Measurements from ENCODE around the gene PJVK. TPM values are rescaled to one million over a fixed set of nuclear protein-coding genes. Genes with fewer than 3 reads are reported as not detected.

The PJVK gene
- total RNA-seq, 6 experiments from 2014 or later, result 0.43 to 1.0 (median 0.69) TPM

DNA sequence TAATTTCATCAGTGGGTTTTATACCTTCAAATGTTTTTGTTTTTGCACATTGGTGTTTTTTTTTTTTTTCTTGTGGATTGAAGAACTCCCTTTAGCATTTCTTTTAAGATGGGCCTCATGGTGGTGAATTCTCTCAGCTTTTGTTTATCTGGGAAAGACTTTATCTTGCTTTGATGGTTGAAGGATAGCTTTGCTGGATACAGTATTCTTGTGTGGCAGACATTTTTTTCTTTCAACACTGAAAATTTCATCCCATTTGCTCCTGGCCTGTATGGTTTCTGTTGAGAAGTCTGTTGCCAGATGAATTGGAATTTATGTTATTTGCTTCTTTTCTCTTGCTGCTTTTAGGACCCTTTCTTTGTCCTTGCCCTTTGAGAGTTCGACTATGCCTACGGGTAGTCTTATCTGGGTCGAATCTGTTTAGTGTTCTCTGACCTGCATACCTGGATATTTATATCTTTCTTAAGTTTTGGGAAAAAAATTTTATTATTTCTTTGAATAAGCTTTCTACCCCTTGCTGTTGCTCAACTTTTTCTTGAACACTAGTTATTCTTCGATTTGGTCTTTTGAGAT is 25.8 kb upstream of the PJVK start:
- H3K36me3 Mint-ChIP-seq (ENCODE audit: low read depth), result peaks cover 18% of the 10 kb centered on the region

DNA sequence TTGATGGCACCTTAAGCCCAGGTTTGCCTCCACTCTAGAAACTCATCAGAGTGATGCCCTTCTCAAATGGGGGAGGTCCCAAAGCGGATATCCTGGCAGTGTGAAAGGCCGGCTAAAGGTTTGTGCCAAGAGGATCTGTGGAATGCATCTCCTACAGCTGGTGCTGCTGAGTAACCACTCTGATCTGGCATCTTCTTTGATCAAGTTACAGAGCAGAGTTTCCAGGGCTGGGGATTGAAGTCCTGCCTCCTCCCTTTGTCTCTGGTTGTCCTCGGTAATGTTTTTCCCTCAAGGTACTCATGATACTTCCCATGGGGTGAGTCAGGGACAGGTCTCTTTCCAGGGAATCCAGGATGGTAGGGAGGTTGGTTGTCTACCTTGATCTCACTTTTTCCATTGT is 24.8 kb upstream of the PJVK start:
- Mint-ChIP-seq H3K27me3 (ENCODE audit: insufficient read depth) (no peaks in the 10 kb centered on the region), H3K4me3 (no peak overlapping the region), H3K9me3 (no peaks in the 10 kb centered on the region; the same call in 1 of the 2 replicates), H3K27ac (peak overlapping the region; percentile 17; the same call in 1 of the 2 replicates), H3K4me1 (ENCODE audit: low read depth) (peaks cover 14% of the 10 kb centered on the region), H3K36me3 (ENCODE audit: low read depth) (peaks cover 23% of the 10 kb centered on the region)
- peak; percentile 13 for DNase-seq
- TF ChIP-seq, protein P1, sequence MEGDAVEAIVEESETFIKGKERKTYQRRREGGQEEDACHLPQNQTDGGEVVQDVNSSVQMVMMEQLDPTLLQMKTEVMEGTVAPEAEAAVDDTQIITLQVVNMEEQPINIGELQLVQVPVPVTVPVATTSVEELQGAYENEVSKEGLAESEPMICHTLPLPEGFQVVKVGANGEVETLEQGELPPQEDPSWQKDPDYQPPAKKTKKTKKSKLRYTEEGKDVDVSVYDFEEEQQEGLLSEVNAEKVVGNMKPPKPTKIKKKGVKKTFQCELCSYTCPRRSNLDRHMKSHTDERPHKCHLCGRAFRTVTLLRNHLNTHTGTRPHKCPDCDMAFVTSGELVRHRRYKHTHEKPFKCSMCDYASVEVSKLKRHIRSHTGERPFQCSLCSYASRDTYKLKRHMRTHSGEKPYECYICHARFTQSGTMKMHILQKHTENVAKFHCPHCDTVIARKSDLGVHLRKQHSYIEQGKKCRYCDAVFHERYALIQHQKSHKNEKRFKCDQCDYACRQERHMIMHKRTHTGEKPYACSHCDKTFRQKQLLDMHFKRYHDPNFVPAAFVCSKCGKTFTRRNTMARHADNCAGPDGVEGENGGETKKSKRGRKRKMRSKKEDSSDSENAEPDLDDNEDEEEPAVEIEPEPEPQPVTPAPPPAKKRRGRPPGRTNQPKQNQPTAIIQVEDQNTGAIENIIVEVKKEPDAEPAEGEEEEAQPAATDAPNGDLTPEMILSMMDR (IDR thresholded peaks at IDR 0.05), result no peak

More for the DNA sequence above, 25.8 kb upstream of the PJVK start:
- peaks cover 14% of the 10 kb centered on the region for H3K4me1 Mint-ChIP-seq (ENCODE audit: low read depth)
- no peaks in the 10 kb centered on the region; the same call in 1 of the 2 replicates for H3K9me3 Mint-ChIP-seq
- H3K27me3 Mint-ChIP-seq (ENCODE audit: insufficient read depth), result no peaks in the 10 kb centered on the region
- no peak overlapping the region for H3K27ac Mint-ChIP-seq
- TF ChIP-seq, protein P1 (IDR thresholded peaks at IDR 0.05), result no peak
- no peak overlapping the region for H3K4me3 Mint-ChIP-seq
- DNase-seq, result no peak

DNA sequence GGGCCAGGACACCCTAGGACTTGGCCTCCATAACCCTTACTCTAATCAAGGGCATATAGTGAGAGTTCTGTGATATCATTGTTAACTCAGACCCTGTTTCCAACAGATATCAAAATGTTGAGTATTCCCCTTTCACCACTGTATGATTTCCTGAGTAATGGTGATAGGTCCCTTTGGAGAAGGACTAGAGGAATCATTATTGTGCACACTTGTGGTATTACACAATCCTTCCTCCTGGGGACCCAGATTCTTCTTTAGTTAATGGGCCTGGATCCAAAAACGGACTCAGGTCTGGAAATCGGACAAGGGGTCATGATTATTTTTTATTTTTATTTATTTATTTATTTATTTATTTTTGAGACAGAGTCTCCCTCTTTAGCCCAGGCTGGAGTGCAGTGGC is 23.7 kb upstream of the PJVK start:
- H3K27me3 Mint-ChIP-seq (ENCODE audit: insufficient read depth), result no peaks in the 10 kb centered on the region
- H3K36me3 Mint-ChIP-seq (ENCODE audit: low read depth), result peaks cover 30% of the 10 kb centered on the region
- no peaks in the 10 kb centered on the region; the same call in 1 of the 2 replicates for H3K9me3 Mint-ChIP-seq
- peaks cover 14% of the 10 kb centered on the region for H3K4me1 Mint-ChIP-seq (ENCODE audit: low read depth)
- DNase-seq, result no peak
- H3K27ac Mint-ChIP-seq, result no peak overlapping the region
- H3K4me3 Mint-ChIP-seq, result no peak overlapping the region
- TF ChIP-seq, protein P1 (IDR thresholded peaks at IDR 0.05), result no peak

DNA sequence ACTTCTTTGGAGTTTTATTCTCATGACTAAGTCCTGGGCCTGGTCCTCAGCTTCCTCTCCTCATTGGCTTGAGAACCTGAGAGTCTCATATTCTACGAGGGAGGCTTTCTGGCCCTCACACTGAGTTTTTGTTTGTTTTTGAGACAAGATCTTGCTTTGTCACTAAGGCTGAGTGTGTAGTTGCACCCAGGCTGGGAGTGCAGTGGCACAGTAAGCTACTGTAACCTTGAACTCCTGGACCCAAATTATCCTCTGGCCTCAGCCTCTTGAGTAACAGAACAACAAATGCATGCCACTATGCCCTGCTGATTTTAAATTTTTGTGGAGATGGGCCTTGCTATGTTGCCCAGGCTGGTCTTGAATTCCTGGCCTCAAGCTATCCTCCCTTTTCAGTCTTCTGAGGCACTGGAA is 22.8 kb upstream of the PJVK start:
- no peak overlapping the region for H3K27ac Mint-ChIP-seq
- no peak for DNase-seq
- TF ChIP-seq, protein P1 (IDR thresholded peaks at IDR 0.05), result no peak
- H3K4me1 Mint-ChIP-seq (ENCODE audit: low read depth), result peaks cover 14% of the 10 kb centered on the region
- H3K27me3 Mint-ChIP-seq (ENCODE audit: insufficient read depth), result no peaks in the 10 kb centered on the region
- H3K9me3 Mint-ChIP-seq, result no peaks in the 10 kb centered on the region; the same call in 1 of the 2 replicates
- H3K36me3 Mint-ChIP-seq (ENCODE audit: low read depth), result peaks cover 34% of the 10 kb centered on the region
- H3K4me3 Mint-ChIP-seq, result no peak overlapping the region

DNA sequence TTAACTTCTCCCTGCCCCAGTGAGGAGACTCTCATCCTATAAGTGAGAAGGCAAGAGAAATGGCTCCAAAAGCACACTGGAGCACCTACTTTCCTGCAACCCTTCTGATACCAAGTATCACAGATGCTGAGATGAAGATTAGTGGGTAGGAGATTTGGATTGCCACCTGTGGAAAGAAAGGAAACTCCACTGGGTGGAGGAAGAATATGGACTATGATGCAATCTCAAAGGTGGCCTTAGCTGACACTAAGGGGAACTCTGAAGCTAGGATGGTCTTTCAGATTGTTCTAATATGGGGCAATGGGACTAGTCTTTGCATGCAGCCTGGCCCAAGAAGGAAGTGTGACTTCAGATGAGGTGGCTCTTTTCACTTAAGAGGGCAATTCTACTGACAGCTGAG is 21.8 kb upstream of the PJVK start:
- Mint-ChIP-seq H3K36me3 (ENCODE audit: low read depth) (peaks cover 34% of the 10 kb centered on the region), H3K4me1 (ENCODE audit: low read depth) (peaks cover 14% of the 10 kb centered on the region), H3K9me3 (no peaks in the 10 kb centered on the region; the same call in 1 of the 2 replicates), H3K27ac (no peak overlapping the region), H3K4me3 (no peak overlapping the region), H3K27me3 (ENCODE audit: insufficient read depth) (no peaks in the 10 kb centered on the region)
- TF ChIP-seq, protein P1 (IDR thresholded peaks at IDR 0.05), result no peak
- no peak for DNase-seq

All from HFFc6 (cell line).